Measurements from ENCODE around the gene TSHR. TPM values are rescaled to one million over a fixed set of nuclear protein-coding genes. Genes with fewer than 3 reads are reported as not detected.
A peak's percentile ranks its signal among the peaks of the same experiment; 100 is the strongest.
"Not testable (repeated sequence)": the region's sequence is repeated elsewhere in the genome, so short reads cannot be mapped to it uniquely, and the experiment has no call there.

The TSHR gene
- total RNA-seq, 1 donor from 2014 or later: not detected

- DNase-seq: no peak
- no peak for ATAC-seq
- intact Hi-C loops (cut with micrococcal nuclease): no loop called here
Observed at GRCh38 chr14:80982711-80983110, 27.3 kb downstream of the TSHR start.

GRCh38 chr14:80987235-80988032 lies 32.0 kb downstream of the TSHR start:
- ATAC-seq (peak; percentile 76), DNase-seq (no peak)
- intact Hi-C loops (cut with micrococcal nuclease): loop anchor here (5.0 kb wide), 2 partner anchors 35 to 225 kb away; no protein-coding TSS in a partner anchor

DNA sequence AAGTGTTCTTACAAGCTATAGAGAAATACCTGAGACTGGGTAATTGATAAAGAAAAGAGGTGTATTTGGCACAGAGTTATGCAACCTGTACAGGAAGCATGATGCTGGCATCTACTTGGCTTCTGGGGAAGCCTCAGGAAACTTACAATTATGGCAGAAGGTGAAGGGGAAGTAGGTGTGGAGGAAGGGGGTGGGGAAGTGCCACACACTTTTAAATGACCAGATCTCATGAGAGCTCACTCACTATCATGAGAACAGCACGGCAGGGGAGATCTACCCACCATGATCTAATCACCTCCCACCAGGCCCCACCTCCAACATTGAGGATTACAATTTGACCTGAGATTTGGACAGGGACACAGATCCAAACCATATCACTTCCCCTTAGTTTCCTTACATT lies 32.8 kb downstream of the TSHR start:
- intact Hi-C loops (cut with micrococcal nuclease): loop anchor here (5.0 kb wide), 2 partner anchors 36 to 224 kb away; no protein-coding TSS in a partner anchor
- DNase-seq: no peak
- no peak for ATAC-seq

DNA sequence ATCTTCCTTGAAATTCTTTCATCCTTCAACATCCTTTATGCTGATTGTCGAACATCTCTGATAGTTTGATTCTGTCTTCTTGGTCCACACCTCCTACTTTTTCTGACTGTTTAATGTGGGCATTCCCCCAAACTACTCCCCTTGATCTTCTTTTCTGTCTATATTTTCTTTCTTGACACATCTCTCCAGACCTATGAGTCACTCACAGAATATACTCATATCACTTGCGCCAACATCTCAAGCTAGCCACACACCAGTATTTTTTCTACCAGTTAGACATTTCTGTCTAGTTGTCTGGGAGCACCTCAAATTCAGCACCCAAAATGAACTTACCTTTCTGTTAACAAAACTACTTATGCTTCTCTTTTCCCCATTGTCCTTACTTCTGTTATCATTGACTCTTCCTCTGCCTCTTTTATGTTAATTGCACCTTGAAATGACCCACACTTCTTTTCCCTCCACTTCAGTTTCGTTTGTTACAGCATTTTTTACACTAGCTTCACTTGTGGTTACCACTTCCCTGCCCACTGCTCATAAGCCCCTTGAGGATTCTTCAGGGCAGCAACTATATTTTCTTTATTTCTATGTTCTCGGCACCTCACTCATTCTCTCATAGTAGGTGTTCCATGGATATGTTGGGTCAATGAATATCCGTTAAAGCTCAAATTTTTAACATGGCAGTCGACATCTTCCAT lies 33.5 kb downstream of the TSHR start:
- DNase-seq (no peak), ATAC-seq (no peak)
- intact Hi-C loops (cut with micrococcal nuclease): loop anchor here (5.0 kb wide), 2 partner anchors 37 to 223 kb away; no protein-coding TSS in a partner anchor

- no peak for DNase-seq
- intact Hi-C loops (cut with micrococcal nuclease): no loop called here
- peak; percentile 37 for ATAC-seq
Observed at GRCh38 chr14:80992580-80992979, 37.2 kb downstream of the TSHR start.

DNA sequence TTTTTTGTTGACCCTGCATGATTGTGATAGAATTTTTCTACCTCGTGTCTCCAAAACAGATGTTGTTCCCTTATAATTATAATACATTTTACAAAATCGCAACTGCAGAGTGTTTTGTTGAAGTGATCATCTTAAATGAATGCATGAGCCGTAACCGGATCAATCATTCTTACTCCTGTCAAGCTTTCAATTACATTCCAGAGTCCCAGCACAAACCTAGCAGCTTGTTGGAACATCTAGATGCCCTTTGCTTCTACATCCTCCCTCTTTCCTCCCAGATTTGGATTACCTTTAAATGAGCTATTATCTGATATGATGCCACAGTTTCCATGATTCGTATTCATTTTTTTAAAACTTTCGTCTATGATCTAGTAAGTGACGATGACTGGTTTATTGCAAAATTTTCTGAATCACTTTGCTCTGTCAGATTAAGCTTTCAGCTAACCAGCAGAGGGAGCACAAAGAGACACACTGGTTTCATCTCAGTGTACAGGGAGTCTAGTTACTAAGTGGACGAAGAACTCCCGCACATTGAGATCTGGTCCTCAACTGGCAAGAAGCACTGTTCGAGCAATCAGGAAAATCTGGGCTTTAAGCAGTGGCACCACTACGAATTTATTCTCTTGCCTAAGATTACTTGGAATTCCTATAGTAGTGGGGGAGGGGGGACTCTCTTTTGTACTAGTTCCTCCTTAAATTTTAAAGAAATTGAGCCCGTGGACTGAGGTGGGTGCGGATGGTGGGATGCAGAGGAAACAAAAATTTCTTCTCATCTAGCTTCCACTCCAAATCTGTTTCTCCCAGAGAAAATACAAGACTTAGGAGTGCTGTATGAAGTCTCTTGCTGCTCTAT lies 40.9 kb downstream of the TSHR start:
- ATAC-seq (peak; percentile 93), DNase-seq (no peak)
- intact Hi-C loops (cut with micrococcal nuclease): loop anchor here (5.0 kb wide), 1 partner anchor 176 kb away; no protein-coding TSS in a partner anchor

- intact Hi-C loops (cut with micrococcal nuclease): no loop called here
- no peak for DNase-seq
- ATAC-seq: no peak
Observed at GRCh38 chr14:81001447-81001846, 46.0 kb downstream of the TSHR start.

DNA sequence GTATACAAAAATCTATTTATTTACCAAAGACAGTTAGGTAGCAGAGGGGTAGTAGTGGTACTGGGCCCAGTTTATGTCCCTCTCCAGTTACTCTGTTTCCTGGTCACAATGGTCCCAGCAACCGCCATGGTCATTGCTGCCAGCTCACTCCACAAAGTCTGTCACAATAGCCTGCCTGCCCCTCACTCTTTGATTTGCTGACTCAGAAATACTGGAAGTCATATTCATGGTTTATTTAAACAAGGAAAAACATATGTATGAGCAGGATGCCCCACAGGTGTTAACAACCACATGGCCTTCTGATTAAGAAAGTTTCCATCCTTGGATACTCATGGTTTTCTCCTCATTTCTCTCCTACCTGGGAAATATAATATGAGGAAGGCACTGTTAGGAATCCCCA lies 49.2 kb downstream of the TSHR start:
- no peak for DNase-seq

DNA sequence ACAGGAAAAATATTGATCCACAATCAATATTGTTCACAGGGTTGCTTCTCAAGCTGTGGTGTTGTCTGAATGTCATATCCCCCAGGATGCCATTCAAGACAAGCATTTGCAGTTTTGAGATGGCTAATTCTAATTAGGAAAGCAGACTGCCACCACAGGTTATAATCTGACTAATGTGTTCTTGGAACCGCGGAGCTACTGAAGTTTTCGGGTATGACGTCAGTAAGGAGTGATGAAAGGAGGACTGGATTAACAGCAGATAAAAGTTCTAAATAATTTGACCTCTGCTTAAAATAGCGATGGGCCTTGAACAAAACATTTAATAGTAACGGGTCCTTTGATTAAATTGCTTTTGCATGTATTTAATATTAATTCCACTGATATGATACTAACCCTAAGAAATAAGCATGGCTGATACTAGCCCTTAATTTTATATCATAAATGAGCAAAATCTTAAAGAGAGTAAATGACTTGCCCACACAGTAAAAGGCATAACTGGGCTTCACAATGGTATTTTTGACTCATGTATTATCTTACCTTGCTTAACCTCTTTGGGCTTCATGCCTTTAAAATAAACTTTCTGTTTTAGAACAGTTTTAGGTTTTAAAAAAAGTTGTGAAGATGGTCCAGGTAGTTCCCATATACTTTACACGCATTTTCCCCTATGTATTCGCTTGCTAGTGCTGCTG lies 50.3 kb downstream of the TSHR start:
- ATAC-seq: peak; percentile 56
- intact Hi-C loops (cut with micrococcal nuclease): no loop called here

More for the DNA sequence above, 49.2 kb downstream of the TSHR start:
- no peak for ATAC-seq
- intact Hi-C loops (cut with micrococcal nuclease): no loop called here

DNA sequence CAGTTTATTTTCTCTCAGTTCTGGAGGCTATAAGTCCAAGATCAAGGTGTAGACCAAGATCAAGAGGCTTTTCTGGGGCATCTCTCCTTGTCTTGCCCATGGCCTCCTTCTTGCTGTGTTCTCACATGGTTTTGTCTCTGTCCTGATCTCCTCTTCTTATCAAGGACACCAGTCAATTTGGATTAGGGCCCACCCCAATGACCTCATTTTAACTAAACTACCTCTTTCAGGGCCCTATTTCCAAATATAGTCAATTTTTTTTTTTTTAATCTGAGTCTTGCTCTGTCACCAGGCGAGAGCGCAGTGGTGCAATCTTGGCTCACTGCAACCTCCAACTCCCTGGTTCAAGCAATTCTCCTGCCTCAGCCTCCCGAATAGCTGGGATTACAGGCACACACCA lies 50.8 kb downstream of the TSHR start:
- intact Hi-C loops (cut with micrococcal nuclease): no loop called here
- DNase-seq (no peak), ATAC-seq (no peak)

More for the DNA sequence above, 50.3 kb downstream of the TSHR start:
- DNase-seq: no peak

DNA sequence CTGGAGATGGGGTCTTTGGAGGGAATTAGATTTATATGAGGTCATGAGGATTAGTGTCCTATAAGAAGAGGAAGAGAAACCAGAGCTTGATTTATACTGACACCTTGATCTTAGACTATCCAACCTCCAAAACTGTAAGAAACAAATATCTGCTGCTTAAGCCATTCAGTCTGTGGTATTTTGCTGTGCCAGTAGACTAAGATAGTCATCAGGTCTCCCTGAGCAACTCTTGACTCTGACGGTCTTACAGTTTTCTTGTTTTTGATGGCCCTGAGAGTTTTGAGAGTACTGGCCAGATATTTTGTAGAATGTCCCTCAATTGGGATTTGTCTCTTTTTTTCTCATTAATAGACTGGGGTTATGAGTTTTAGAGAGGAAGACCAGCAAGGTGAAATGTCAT lies 51.7 kb downstream of the TSHR start:
- intact Hi-C loops (cut with micrococcal nuclease): no loop called here
- no peak for ATAC-seq
- no peak for DNase-seq

- ATAC-seq: no peak
- no peak for DNase-seq
- intact Hi-C loops (cut with micrococcal nuclease): no loop called here
Observed at GRCh38 chr14:81009346-81009745, 53.9 kb downstream of the TSHR start.

DNA sequence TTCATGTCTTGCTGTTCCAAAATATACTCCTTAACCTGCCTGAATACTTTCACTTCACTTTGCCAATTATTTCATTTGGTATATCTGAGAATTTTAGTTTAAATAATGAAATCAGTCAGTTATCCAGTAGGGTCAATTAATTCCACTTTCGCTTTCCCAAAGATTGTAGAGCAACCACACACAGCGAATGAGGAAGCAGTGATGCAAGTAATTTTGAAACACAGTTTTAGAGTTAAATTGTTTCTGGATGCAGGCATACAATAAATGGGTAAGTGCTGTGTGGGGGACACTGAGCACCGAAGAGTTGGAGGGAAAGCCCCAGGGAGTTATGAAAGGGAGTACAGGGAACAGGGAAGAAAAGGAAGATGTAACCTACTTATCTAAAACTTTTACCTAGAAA lies 62.8 kb downstream of the TSHR start:
- DNase-seq (no peak), ATAC-seq (no peak)
- intact Hi-C loops (cut with micrococcal nuclease): no loop called here

DNA sequence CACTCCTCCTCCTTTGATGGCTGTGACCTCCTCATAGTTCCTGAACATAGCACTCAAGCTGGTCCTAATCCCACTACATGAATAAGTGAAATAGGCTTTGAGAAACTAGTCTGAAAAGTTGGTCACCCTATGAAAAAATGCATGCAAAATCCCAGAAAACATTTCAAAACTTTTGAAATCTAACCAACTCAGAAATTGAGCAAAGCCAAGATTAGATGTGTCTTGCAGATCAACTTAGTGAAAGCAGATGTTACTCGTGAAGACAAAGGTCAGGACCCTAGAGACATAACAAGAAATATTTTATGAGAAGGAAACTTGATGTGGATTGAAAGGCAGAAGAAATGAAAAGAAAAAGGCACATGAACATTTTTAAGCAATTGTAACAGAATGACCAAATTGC lies 63.3 kb downstream of the TSHR start:
- intact Hi-C loops (cut with micrococcal nuclease): no loop called here
- ATAC-seq (no peak), DNase-seq (no peak)

- DNase-seq; ATAC-seq; intact Hi-C loops (cut with micrococcal nuclease): not testable (repeated sequence)
Observed at GRCh38 chr14:81019113-81019512, 63.7 kb downstream of the TSHR start.

DNA sequence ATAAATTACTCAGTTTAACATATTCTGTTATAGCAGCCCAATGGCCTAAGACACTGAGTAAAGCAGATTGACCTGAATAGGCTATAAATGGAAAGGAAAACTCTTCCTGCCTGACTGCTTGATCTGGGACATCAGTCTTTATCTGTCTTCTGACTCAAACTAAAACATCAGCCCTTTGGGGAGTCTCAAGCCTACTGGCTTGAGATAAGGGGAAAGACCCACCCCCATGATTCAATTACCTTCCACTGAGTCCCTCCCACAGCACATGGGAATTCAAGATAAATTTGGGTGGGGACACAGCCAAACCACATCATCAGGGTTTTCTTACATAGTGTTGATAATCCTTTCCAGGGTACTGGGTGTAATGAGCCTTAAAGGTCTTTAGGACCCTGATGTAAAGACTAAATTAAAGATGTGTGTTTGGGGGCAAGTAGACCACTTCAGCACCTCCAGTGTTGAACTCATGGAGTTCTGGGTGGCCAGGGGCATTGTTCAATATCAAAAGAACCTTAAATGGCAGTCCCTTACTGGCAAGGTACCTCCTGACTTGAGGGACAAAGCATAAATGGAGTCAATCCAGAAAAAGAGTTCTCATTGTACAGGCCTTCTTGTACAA lies 67.8 kb downstream of the TSHR start:
- intact Hi-C loops (cut with micrococcal nuclease): no loop called here
- no peak for ATAC-seq

GRCh38 chr14:81028461-81028860 lies 73.0 kb downstream of the TSHR start:
- no peak for DNase-seq
- ATAC-seq: no peak
- intact Hi-C loops (cut with micrococcal nuclease): no loop called here

More for the DNA sequence above, 67.8 kb downstream of the TSHR start:
- DNase-seq: no peak

- DNase-seq (no peak), ATAC-seq (no peak)
- intact Hi-C loops (cut with micrococcal nuclease): no loop called here
Observed at GRCh38 chr14:81031488-81031887, 76.1 kb downstream of the TSHR start.

Measured in left ventricle myocardium superior (tissue), 1 donor.